GM21515 (cell line): ENCODE results near the gene BABAM1.
A peak's percentile ranks its signal among the peaks of the same experiment; 100 is the strongest.

Experiments used
- ATAC-seq: cut with Tn5 transposase; IDR thresholded peaks from one replicate; pipeline ENCODE4 v1.9.1; 2021; ENCODE audit not compliant: unreplicated experiment

The BABAM1 gene

DNA sequence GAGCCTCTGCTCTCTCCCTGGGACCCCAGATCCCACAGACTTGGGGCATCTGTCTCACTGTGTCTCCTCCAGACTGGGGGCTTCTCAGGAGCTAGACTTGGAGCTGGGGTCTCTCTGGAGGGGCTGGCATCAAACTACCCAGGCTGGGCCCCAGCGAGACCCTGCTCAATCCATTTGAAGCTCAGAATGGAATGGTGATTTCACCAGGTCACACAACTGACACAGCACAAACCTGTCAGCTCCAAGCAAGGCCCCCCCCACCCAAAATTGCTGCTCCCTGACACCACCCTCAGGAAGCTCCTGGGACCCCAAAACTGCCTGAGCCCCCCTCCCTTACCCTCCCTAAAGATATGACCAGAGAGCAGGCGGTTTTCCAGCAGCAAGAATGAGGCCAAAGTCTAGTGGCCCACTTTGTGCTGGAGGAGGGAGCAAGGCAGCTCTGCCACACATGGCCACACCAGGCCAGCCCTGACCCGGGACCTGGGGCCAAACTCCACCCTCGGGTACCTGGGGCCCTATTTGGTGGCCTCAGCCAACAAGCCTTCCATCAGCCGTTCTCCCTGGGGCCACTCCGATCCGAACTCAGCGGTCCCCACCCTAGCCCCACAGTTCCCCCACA, 23.9 kb upstream of the BABAM1 start:
- ATAC-seq = no peak

DNA sequence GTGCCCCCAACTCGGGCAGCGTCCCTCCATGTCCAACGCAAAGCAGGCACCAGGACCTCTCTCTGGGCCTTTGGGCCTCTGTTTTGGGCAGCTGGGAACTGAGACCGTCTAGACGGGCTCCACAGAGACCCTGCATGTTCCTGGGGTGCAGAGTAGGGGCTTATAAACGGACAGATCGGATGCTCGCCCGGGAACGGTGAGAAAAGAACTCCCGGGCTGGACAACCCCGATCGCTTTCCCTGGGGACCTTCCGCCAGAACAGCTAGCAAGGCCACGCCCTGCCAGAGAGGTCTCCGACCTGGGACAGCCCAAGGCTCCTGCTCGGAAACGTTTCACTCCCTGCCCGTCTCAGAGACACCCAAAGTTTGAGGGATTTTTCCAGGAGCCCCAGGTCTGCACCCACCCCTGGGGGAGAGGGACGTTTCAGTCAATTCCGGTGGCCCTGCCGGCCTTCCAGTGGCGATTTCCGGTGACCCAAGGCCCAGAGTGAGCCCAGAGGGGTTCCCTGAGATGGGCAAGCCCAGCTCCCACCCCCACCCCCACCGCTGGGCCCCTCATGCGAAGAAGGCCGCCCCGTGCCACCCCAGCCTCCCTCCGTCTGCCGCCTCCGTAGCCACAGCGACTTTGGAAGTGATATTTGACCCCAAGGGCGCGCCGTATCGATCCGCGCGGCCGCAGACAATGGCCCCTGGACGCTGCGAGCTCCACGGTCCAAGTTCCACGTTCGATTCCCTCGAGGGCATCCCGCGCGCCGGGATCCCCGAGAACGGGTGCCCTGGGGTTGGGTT, 23.2 kb upstream of the BABAM1 start:
- ATAC-seq = no peak

DNA sequence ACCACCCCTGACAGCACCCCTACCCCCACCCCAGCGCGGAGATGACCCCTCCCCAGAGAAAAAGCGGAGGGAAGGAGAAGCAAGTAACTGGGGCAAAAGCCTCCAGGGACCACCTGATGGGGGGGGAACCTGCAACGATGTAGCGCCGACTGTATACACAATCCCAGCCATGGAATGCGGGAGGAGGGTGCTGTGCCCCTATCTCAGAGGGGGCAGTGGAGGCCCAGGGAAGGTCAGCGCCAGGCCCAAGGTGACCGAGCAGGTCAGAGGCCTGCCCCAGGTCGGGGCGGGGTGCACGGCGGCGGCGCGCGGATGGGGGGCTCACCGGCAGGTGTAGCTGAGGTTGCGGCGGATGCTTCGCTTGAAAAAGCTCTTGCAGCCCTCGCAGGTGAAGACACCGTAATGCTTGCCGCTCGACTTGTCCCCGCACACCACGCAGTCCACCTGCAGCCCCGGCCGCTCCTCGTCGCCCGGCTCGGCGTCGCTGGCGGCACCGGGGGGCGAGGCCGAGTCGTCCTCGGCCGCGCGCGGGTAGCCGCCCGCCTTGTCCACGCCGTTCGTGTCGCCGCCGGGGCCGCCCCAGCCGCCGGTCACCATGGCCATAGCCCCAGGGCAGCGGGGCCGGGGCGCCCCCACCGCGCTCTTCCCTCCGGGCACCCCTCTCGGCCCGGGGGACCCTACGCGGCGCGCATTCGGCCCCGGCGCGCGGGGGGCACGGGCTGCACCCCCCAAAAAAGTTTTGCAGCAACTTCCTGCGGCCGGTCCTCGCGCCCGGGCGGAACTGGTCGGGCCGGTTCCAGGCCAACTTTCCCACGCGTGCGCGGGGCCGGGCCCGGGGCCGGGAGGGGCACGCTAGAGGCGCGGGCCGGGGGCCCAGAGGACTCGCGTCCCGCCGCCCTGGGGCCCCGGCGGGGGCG, 22.4 kb upstream of the BABAM1 start:
- ATAC-seq = no peak

DNA sequence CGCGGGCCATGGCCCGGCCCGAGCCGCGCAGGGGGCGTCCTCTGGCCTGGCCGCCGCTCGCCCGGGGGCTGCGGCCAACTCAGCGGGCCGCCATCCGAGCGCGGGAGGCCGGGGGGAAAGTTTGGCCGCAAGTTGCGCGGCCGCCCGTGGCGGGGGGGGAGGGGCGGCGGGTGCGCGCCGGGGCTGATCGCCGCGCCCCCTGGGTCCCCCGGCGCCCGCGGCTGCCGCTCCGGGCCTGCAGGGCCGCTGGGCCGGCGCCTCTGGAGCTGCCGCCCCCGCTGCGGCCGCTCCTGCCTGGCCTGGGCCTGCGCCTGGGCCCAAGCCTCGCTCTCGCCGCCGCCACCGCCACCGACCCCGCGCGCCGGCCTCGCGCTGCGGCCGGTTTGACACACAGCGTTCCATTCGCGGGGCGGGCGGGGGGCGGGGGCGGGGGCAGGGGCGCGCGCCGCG, 21.7 kb upstream of the BABAM1 start, which contains the start of gene NR2F6:
Gene NR2F6, minus strand, starts transcription at position 385 of the 450 bp plus-strand sequence. CDS start 699 bp downstream, outside the sequence.
- no peak for ATAC-seq

DNA sequence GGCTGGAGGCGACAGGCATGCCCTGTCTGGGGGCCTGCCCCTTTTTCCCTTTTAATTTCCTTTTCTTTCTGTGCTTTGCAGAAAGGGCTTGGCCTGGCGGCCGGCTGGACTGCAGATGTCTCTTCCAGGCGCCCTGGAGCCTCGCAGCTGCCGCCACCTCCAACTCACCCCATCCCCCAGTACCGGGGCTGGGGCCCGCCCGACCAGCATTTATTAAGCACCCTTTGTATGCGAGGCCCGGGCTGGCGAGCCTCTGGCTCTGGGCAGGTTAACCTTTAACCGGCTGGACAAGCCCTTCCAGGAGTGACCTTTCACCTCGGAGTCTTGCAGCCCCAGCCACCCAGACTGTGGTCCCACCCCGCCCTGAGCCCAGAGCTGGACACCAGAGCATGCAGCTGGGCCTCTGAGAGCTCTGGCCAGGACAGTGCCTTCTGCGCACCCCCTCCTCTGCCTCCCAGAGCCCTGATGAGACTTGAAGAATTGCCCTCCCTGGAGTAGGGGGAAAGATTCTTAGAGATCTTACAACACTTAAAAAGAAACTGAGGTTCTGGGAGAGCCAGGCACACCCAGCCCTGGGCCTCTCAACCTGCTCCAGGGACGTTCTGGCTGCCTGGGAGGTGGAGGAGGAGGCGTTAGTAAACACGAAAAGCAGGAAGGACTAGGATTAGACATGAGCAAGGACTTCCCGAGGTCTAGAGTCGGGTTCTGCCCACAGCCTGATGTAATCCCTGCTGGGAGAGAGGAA, 20.4 kb upstream of the BABAM1 start:
- no peak for ATAC-seq

DNA sequence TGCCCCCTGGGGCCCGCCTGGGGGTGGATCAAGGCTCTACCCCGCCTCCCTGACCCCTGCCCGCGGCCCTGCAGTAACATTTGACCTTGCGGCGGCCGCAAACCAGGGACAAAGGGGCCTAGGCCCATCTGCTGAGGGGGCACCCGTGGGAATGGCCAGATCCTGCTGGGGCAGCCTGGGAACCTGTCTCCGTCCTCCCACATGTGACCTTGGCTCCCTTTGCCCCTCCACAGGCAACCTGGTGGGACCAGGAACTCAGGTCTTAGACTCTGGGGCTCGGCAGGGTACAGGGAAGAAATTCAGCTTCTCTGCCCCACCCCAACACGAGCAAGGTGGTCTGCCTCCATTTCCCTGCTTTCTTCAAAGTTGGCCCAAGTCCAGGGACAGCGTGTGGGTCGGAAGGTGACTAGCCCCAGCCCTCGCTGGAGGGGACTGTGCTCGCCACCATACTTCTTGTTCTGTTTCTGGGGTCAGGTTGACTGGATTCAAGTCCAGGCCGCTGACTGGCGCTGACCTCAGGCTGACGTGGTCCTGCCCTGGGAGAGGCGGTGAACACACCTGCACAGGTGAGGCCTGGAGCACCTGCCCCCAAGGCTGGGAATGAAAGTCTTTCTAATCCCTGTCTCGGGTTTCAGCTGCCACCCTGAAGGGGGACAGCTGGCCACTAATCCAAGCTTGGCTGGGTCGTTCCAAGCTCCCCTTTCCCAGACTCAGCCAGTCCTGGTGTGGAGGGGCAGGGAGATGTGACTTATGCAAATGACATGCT, 19.0 kb upstream of the BABAM1 start:
- no peak for ATAC-seq

GRCh38 chr19:17249887-17250548, 17.2 kb upstream of the BABAM1 start:
- ATAC-seq = no peak

GRCh38 chr19:17254636-17255035, 12.6 kb upstream of the BABAM1 start:
- no peak for ATAC-seq

DNA sequence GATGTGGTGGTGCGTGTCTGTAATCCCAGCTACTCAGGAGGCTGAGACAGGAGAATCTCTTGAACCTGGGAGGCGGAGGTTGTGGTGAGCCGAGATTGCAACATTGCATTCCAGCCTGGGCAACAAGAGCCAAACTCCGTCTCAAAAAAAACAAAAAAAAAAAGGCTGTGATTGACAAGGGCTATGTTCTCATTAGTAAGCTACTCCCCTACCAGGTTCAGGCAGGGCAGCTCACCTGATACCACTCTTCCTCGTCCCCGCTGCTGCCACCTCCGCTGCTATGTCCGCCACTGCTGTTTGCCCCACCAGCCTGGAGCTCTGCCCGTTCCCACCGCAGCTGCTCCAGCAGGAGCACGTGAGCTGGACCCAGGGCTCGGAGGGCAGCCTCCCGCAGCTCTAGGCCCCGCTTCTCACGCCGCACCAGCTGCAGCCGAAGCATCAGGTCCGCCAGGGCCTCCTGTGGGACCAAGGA, 12.1 kb upstream of the BABAM1 start:
- no peak for ATAC-seq

GRCh38 chr19:17256130-17256529, 11.1 kb upstream of the BABAM1 start:
- no peak for ATAC-seq

DNA sequence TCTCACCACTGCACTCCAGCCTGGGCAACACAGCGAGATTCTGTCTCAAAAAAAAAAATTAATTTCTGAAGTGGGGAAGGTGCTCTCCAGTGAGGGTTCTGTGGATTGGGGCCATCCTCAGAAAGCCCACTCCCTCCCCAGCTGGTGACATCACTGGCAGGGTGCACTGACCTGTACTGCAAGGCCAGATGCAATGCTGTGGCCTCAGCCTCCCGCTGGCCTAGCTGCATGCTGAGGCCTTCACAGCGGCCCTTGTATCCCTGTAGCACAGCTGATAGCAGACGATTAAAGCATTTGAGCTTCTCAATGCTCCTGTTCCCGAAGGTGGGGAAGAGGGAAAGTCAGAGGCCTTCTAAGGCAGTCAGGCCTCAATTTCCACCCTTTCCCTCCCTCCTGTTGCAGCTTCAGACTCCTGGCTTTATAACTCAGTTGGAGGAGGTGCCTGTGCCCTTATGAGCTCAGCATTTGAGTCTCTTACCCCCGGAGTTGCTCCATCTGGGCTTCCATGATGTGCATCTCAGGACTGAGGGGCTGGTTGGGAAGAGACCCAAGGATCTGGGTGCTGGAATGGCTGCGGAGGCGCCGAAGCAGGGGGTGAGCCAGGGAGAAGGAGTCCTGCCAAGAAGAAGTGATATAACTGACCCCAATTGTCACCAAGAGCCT, 8.0 kb upstream of the BABAM1 start:
- ATAC-seq = no peak

- no peak for ATAC-seq
These were observed 7.3 kb upstream of the BABAM1 start for GRCh38 chr19:17259934-17260333.

DNA sequence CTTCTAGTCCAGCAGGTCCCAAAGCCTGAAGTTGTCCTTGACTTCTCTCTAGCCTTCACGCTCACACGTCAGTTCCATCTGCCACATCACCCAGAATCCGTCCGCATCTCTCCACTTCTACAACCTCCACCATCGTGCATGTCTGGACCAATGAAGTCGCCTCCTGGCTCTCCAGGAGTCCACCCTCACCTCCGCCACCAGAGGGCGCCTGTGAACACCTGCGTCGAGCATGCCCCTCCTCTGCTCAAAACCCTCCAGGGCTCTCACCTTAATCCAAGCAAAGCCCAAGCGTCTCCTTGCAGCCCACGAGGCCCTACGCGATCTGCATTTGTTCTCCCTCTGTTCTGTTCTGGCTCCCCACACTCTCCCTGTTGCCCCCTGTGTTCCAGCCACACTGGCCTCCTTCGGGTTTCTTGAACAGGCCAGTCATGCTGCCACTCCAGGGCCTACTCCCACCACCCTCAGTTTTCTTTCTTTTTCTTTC, 6.4 kb upstream of the BABAM1 start:
- ATAC-seq = no peak

DNA sequence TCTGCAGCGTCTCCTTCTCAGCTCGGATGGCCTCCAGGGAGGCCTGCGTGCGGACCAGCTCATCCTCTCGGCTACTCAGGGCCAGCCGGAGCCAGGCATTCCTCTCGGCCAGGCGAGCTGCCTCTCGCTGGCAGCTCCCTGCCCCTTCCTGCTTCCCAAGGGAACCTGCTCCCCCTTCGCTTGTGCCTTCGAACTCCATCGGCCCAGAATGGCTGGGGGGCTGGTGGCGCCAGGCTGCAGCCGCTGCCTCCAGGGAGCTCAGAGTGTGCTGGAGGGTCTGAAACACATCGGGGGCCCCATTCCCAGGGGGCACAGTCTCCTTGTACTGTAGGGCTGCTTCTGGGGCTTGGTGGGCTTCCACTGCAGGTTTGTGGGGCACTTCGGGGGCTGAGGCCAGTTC, 4.7 kb upstream of the BABAM1 start:
- ATAC-seq = no peak

- no peak for ATAC-seq
These were observed 3.3 kb upstream of the BABAM1 start for GRCh38 chr19:17263712-17264640.

- ATAC-seq = no peak
These were observed 2.6 kb upstream of the BABAM1 start, which contains the start of gene USHBP1 for GRCh38 chr19:17264641-17264979. USHBP1 (minus strand) TSS chr19:17264745; CDS start chr19:17264299, 446 bp downstream.

DNA sequence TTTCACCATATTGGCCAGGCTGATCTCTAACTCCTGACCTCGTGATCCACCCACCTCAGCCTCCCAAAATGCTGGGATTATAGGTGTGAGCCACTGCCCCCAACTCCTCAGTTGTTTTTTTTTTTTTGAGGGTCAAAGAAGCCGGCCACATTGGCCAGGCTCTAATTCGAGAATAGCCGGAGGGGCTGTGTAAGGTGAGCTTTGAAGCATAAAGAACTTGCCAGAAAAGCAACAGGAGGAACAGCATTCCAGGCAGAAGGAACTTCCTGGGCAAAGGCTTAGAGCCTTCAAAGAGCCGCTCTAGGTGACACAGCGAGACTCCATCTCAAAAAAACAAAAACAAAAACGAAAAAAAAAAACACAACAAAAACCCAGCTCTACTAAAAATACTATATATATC, 1.2 kb upstream of the BABAM1 start:
- ATAC-seq = no peak

DNA sequence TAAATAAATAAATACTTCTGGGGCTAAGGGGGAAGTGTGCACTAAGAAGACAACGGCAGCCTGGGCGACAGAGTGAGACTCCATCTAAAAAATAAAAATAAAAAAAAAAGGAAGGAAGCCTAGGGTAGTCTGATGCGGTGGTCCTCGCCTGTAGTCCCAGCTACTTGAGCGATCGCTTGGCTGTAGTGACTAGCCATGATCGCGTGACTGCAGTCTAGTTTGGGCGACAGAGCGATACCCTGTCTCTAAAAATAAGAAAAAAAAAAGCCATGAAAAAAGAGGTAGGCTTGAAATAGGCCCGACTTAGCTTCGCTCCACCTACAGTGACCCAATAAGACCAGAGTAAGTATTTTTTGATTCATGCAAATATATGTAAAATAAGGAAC, 661 bp upstream of the BABAM1 start:
- ATAC-seq = peak; percentile 21
